Measurements from ENCODE around the gene ZNF385A. TPM values are rescaled to one million over a fixed set of nuclear protein-coding genes. Genes with fewer than 3 reads are reported as not detected.
"Not testable (repeated sequence)": the region's sequence is repeated elsewhere in the genome, so short reads cannot be mapped to it uniquely, and the experiment has no call there.

ZNF385A gene
- polyA plus RNA-seq, 6 donors from 2014 or later: 6.1 to 18.2 (median 10.5) TPM

- H3K9me3 Mint-ChIP-seq; H3K36me3 Mint-ChIP-seq; H3K27me3 Mint-ChIP-seq; ATAC-seq (ENCODE audit: low read depth in 2 of 2); DNase-seq: not testable (repeated sequence)
- H3K27ac Mint-ChIP-seq: peak overlapping the region; percentile 97 to 99 (median 98)
- H3K4me1 Mint-ChIP-seq: peaks cover 26 to 38% (median 31%) of the 10 kb centered on the region in 3 donors
- peak overlapping the region; percentile 94 to 100 (median 98) for H3K4me3 Mint-ChIP-seq
Measured at GRCh38 chr12:54325442-54326109, 59.0 kb downstream of the ZNF385A start.

- H3K4me3 Mint-ChIP-seq: peak within 1 kb of the TSS; percentile 94 to 100 (median 98)
- no peaks in the 10 kb centered on the region for H3K9me3 Mint-ChIP-seq
- H3K36me3 Mint-ChIP-seq: no peaks in the 10 kb centered on the region
- DNase-seq (peak; percentile 93), ATAC-seq (ENCODE audit: low read depth in 2 of 2) (peak; percentile 94 to 96)
- no peaks in the 10 kb centered on the region for H3K27me3 Mint-ChIP-seq
- peaks cover 19 to 32% (median 24%) of the 10 kb centered on the region in 3 donors for H3K4me1 Mint-ChIP-seq
- peak within 1 kb of the TSS; percentile 97 to 99 (median 98) for H3K27ac Mint-ChIP-seq
Measured at GRCh38 chr12:54324617-54325441, 59.7 kb downstream of the ZNF385A start, which contains the start of gene COPZ1. TSS of gene COPZ1 (plus strand) at chr12:54325131. CDS start at chr12:54325164, 33 bp downstream.

- no peak overlapping the region for H3K27ac Mint-ChIP-seq
- no peaks in the 10 kb centered on the region for H3K27me3 Mint-ChIP-seq
- DNase-seq (no peak), ATAC-seq (ENCODE audit: low read depth in 2 of 2) (no peak)
- no peaks in the 10 kb centered on the region for H3K9me3 Mint-ChIP-seq
- H3K4me1 Mint-ChIP-seq: peaks cover 12 to 23% (median 20%) of the 10 kb centered on the region in 3 donors
- H3K4me3 Mint-ChIP-seq: no peak overlapping the region
- no peaks in the 10 kb centered on the region for H3K36me3 Mint-ChIP-seq
Measured at GRCh38 chr12:54321363-54321762, 63.2 kb downstream of the ZNF385A start.

Other genes starting within 250 kb of the ZNF385A start
- gene SMUG1, start 195.7 kb downstream of the ZNF385A start, polyA plus RNA-seq (ENCODE audit: low read depth in 6 of 6): 10 to 100 TPM; 27.3 to 44.4 (median 35.4) TPM
- 10 to 100 TPM; 12.3 to 31.8 (median 24.1) TPM for gene CBX5, start 104.6 kb downstream of the ZNF385A start, polyA plus RNA-seq (ENCODE audit: low read depth in 6 of 6)
- 100 to 1,000 TPM; 658 to 830 (median 791) TPM for gene HNRNPA1, start 104.0 kb downstream of the ZNF385A start, polyA plus RNA-seq (ENCODE audit: low read depth in 6 of 6)
- gene NFE2, start 83.7 kb downstream of the ZNF385A start, polyA plus RNA-seq (ENCODE audit: low read depth in 6 of 6): 1 to 10 TPM in 3 of 6 donors, under 1 TPM in 2, not detected in 1; 0.51 to 3.6 (median 1.5) TPM
- gene COPZ1, start 59.6 kb downstream of the ZNF385A start, polyA plus RNA-seq (ENCODE audit: low read depth in 6 of 6): 100 to 1,000 TPM; 166 to 227 (median 177) TPM
- not detected for gene GPR84, start 20.2 kb downstream of the ZNF385A start, polyA plus RNA-seq (ENCODE audit: low read depth in 6 of 6)
- gene ITGA5, start 34.5 kb upstream of the ZNF385A start, polyA plus RNA-seq (ENCODE audit: low read depth in 6 of 6): 1 to 10 TPM in 5 of 6 donors, not detected in 1; 1.7 to 4.6 (median 2.3) TPM
- gene GTSF1, start 88.9 kb upstream of the ZNF385A start, polyA plus RNA-seq (ENCODE audit: low read depth in 6 of 6): 10 to 100 TPM in 2 of 6 donors, 1 to 10 TPM in 4; 7.9 to 36.6 (median 9.5) TPM
- 100 to 1,000 TPM; 122 to 157 (median 140) TPM for gene NCKAP1L, start 113.0 kb upstream of the ZNF385A start, polyA plus RNA-seq (ENCODE audit: low read depth in 6 of 6)
- under 1 TPM in 5 of 6 donors, not detected in 1; 0.05 to 0.11 (median 0.07) TPM for gene PDE1B, start 164.9 kb upstream of the ZNF385A start, polyA plus RNA-seq (ENCODE audit: low read depth in 6 of 6)
- gene PPP1R1A, start 203.9 kb upstream of the ZNF385A start, polyA plus RNA-seq (ENCODE audit: low read depth in 6 of 6): not detected

All from naive B cell (primary cell).